WERI-Rb-1 (cell line): ENCODE results near the gene BTBD10.

Experiments used
- DNase-seq: peaks from one replicate; pipeline ENCODE4 v3.0.0-alpha.2; 2020
- H3K27ac ChIP-seq: fragments of 250-450 bp; sonication (Bioruptor Pico); 2 replicates; pipeline ENCODE4 v1.5.1; 2020; ENCODE audit warnings: mild to moderate bottlenecking, moderate library complexity
- H3K27me3 ChIP-seq: fragments of 250-450 bp; sonication (Bioruptor Pico); 2 replicates; pipeline ENCODE4 v1.5.1; 2021; ENCODE audit warnings: mild to moderate bottlenecking, low read depth, moderate library complexity; ENCODE audit not compliant: insufficient read depth, severe bottlenecking
- H3K36me3 ChIP-seq: fragments of 250-450 bp; sonication (Bioruptor Pico); 2 replicates; pipeline ENCODE4 v1.5.1; 2020; ENCODE audit warnings: mild to moderate bottlenecking, moderate library complexity
- H3K4me3 ChIP-seq: 2 replicates; pipeline ENCODE4 v1.5.1; 2011; ENCODE audit warnings: low read depth, mild to moderate bottlenecking, control low read depth, low read length
- H3K9me3 ChIP-seq: fragments of 250-450 bp; sonication (Bioruptor Pico); 2 replicates; pipeline ENCODE4 v1.5.1; 2021; ENCODE audit warnings: mild to moderate bottlenecking, moderate library complexity; ENCODE audit not compliant: severe bottlenecking
- TF ChIP-seq, protein P1 (sequence below): IDR thresholded peaks from 2 replicates; pipeline ENCODE4 v1.5.1; 2011; ENCODE audit warnings: low read depth, mild to moderate bottlenecking, control low read depth, inconsistent platforms, low read length

BTBD10 gene

GRCh38 chr11:13487661-13488030, 24.6 kb upstream of the BTBD10 start:
- H3K4me3 ChIP-seq = no peak overlapping the region
- H3K36me3 ChIP-seq = no peaks in the 10 kb centered on the region
- no peak for DNase-seq
- TF ChIP-seq, protein P1, sequence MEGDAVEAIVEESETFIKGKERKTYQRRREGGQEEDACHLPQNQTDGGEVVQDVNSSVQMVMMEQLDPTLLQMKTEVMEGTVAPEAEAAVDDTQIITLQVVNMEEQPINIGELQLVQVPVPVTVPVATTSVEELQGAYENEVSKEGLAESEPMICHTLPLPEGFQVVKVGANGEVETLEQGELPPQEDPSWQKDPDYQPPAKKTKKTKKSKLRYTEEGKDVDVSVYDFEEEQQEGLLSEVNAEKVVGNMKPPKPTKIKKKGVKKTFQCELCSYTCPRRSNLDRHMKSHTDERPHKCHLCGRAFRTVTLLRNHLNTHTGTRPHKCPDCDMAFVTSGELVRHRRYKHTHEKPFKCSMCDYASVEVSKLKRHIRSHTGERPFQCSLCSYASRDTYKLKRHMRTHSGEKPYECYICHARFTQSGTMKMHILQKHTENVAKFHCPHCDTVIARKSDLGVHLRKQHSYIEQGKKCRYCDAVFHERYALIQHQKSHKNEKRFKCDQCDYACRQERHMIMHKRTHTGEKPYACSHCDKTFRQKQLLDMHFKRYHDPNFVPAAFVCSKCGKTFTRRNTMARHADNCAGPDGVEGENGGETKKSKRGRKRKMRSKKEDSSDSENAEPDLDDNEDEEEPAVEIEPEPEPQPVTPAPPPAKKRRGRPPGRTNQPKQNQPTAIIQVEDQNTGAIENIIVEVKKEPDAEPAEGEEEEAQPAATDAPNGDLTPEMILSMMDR = peak; percentile 24; the same call in 1 of the 2 replicates
- H3K9me3 ChIP-seq = peaks cover 5% of the 10 kb centered on the region
- peaks cover 12% of the 10 kb centered on the region for H3K27me3 ChIP-seq
- H3K27ac ChIP-seq = no peak overlapping the region

- Histone ChIP-seq H3K27ac (no peak overlapping the region), H3K36me3 (no peaks in the 10 kb centered on the region), H3K9me3 (peaks cover 5% of the 10 kb centered on the region), H3K4me3 (no peak overlapping the region), H3K27me3 (peaks cover 8% of the 10 kb centered on the region)
- TF ChIP-seq, protein P1 = peak; percentile 18; the same call in 1 of the 2 replicates
- peak; percentile 27 for DNase-seq
These were observed 24.1 kb upstream of the BTBD10 start for GRCh38 chr11:13486926-13487660.

DNA sequence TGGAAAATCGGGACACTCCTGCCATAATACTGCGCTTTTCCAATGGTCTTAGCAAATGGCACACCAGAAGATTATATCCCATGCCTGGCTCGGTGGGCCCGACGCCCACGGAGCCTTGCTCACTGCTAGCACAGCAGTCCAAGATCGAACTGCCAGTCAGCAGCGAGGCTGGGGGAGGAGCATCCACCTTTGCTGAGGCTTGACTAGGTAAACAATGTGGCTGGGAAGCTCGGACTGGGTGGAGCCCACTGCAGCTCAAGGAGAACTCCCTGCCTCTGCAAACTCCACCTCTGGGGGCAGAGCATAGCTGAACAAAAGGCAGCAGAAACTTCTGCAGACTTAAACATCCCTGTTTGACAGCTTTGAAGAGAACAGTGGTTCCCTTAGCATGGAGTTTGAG, 17.2 kb upstream of the BTBD10 start:
- Histone ChIP-seq H3K4me3 (no peak overlapping the region), H3K27me3 (peaks cover 8% of the 10 kb centered on the region), H3K9me3 (peaks cover 6% of the 10 kb centered on the region), H3K36me3 (no peaks in the 10 kb centered on the region), H3K27ac (no peak overlapping the region)
- DNase-seq = no peak
- TF ChIP-seq, protein P1 = no peak

- no peak for DNase-seq
- TF ChIP-seq, protein P1 = no peak
- H3K9me3 ChIP-seq = peaks cover 2% of the 10 kb centered on the region
- no peak overlapping the region for H3K27ac ChIP-seq
- peaks cover 8% of the 10 kb centered on the region for H3K27me3 ChIP-seq
- H3K36me3 ChIP-seq = no peaks in the 10 kb centered on the region
- H3K4me3 ChIP-seq = no peak overlapping the region
These were observed 16.7 kb upstream of the BTBD10 start for GRCh38 chr11:13479688-13480087.

DNA sequence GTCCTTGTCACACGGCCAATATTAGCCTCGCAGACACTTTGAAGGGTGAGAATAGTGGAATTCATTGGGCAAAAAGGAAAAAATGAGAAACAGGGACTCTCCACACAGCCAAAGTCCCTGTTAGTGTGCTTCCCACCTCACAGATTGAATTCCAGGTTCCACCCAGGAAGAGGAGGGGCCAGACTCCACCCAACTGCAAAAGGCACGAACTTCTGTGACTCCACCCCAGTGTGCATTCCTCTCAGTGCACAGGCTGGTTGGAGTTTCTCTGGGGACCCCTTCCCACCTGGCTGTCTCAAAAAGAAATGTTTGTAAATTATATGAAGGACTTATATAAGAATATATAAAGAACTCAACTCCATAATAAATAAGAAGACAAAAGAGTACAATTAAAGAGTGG, 12.1 kb upstream of the BTBD10 start:
- Histone ChIP-seq H3K9me3 (peaks cover 2% of the 10 kb centered on the region), H3K27me3 (peaks cover 8% of the 10 kb centered on the region), H3K4me3 (no peak overlapping the region), H3K27ac (no peak overlapping the region), H3K36me3 (no peaks in the 10 kb centered on the region)
- DNase-seq = no peak
- TF ChIP-seq, protein P1 = no peak
